OCI-LY7 (cell line): ENCODE measurements around the gene GNB1. TPM values are rescaled to one million over a fixed set of nuclear protein-coding genes. Genes with fewer than 3 reads are reported as not detected.
"Not testable (repeated sequence)": the region's sequence is repeated elsewhere in the genome, so short reads cannot be mapped to it uniquely, and the experiment has no call there.

Experiments
- BruUV-seq: library from RNA; stranded (reverse); fragments of 400-500 nt; replicated peaks from 2 replicates; lab custom pipeline; 2021; lab: Mats Ljungman, UMichigan
- CTCF ChIA-PET: fragments of 300-600 bp; sonication (Branson Sonifier 250); formaldehyde crosslinking; loops from one replicate; lab custom pipeline; 2022; ENCODE audit warnings: antibody characterized with exemption; ENCODE audit not compliant: unreplicated experiment; lab: Charles Lee
- POLR2A ChIA-PET: fragments of 300-600 bp; sonication (Branson Sonifier 250); formaldehyde crosslinking; loops from one replicate; lab custom pipeline; 2022; ENCODE audit warnings: antibody characterized with exemption; lab: Charles Lee
- DNase-seq: peaks from one replicate; pipeline ENCODE4 v3.0.0-alpha.2; 2015; ENCODE audit warnings: low spot score
- H2AFZ ChIP-seq: fragments of 200-600 bp; sonication (generic), shearing (Covaris generic); 2 replicates; pipeline ENCODE4 v1.6.1; 2014; ENCODE audit warnings: mild to moderate bottlenecking, antibody characterized with exemption, low read length, moderate library complexity
- H3K27ac ChIP-seq: fragments of 200-600 bp; sonication (generic); 2 replicates; pipeline ENCODE4 v1.5.1; 2014; ENCODE audit warnings: mixed run types, low read depth, mild to moderate bottlenecking, moderate library complexity, low read length, inconsistent platforms; ENCODE audit not compliant: poor library complexity, severe bottlenecking
- H3K36me3 ChIP-seq: fragments of 200-600 bp; sonication (generic); 2 replicates; pipeline ENCODE4 v1.6.1; 2014; ENCODE audit warnings: mild to moderate bottlenecking, antibody characterized with exemption, low read length, moderate library complexity, mixed read lengths; ENCODE audit not compliant: insufficient read depth
- H3K4me1 ChIP-seq: fragments of 200-600 bp; sonication (generic); 2 replicates; pipeline ENCODE4 v1.5.1; 2014; ENCODE audit warnings: mild to moderate bottlenecking, low read length; ENCODE audit not compliant: insufficient read depth, poor library complexity, severe bottlenecking
- H3K4me2 ChIP-seq: fragments of 200-600 bp; sonication (generic); 2 replicates; pipeline ENCODE4 v1.6.1; 2014; ENCODE audit warnings: mild to moderate bottlenecking, low read length
- H3K4me3 ChIP-seq: fragments of 200-600 bp; sonication (generic); 2 replicates; pipeline ENCODE4 v1.5.1; 2014; ENCODE audit warnings: mild to moderate bottlenecking, low read depth, low read length; ENCODE audit not compliant: poor library complexity, severe bottlenecking
- H3K79me2 ChIP-seq: fragments of 200-600 bp; sonication (generic); 2 replicates; pipeline ENCODE4 v1.6.1; 2016; ENCODE audit warnings: low read depth, mild to moderate bottlenecking, low read length, moderate library complexity, mixed read lengths; ENCODE audit not compliant: insufficient read depth
- H3K9me2 ChIP-seq: fragments of 200-600 bp; sonication (generic); 2 replicates; pipeline ENCODE4 v1.6.1; 2016; ENCODE audit warnings: mild to moderate bottlenecking, low read length, mixed read lengths; ENCODE audit not compliant: insufficient read depth
- H3K9me3 ChIP-seq: fragments of 200-600 bp; sonication (generic); 2 replicates; pipeline ENCODE4 v1.6.1; 2014; ENCODE audit warnings: mild to moderate bottlenecking, mixed run types, low read length, mixed read lengths
- H4K20me1 ChIP-seq: fragments of 200-600 bp; sonication (generic); 2 replicates; pipeline ENCODE4 v1.6.1; 2014; ENCODE audit warnings: mild to moderate bottlenecking, antibody characterized with exemption, low read length, moderate library complexity, mixed read lengths; ENCODE audit not compliant: insufficient read depth
- EZH2phosphoT487 ChIP-seq: fragments of 200-600 bp; sonication (generic); IDR thresholded peaks from 2 replicates; pipeline ENCODE4 v1.6.1; 2018; ENCODE audit warnings: low read depth, borderline replicate concordance, mild to moderate bottlenecking, mixed run types, antibody characterized with exemption, low read length, moderate library complexity, mixed read lengths
- intact Hi-C: fragments of 100-400 bp; cut with micrococcal nuclease; formaldehyde crosslinking; loops from one replicate; pipeline ENCODE4 v1.10.0; 2022; ENCODE audit not compliant: unreplicated experiment
- total RNA-seq, 2 experiments: library from RNA; depleted of rRNA in 1 of 2; stranded (reverse); fragments of >200 nt in 1 of 2; shearing (Covaris generic) in 1 of 2; gene quantifications; 2 replicates each; pipeline ENCODE4 v1.2.3, GENCODE V29; 2014 to 2022
- TF ChIP-seq, protein P1 (sequence below): fragments of 200-600 bp; sonication (generic); conservative IDR thresholded peaks from 2 replicates; pipeline ENCODE4 v1.5.1; 2014; ENCODE audit warnings: mild to moderate bottlenecking, antibody characterized with exemption, low read length, moderate library complexity, mixed read lengths

The GNB1 gene
- total RNA-seq, 2 experiments from 2014 or later, result 101 to 502 TPM

DNA sequence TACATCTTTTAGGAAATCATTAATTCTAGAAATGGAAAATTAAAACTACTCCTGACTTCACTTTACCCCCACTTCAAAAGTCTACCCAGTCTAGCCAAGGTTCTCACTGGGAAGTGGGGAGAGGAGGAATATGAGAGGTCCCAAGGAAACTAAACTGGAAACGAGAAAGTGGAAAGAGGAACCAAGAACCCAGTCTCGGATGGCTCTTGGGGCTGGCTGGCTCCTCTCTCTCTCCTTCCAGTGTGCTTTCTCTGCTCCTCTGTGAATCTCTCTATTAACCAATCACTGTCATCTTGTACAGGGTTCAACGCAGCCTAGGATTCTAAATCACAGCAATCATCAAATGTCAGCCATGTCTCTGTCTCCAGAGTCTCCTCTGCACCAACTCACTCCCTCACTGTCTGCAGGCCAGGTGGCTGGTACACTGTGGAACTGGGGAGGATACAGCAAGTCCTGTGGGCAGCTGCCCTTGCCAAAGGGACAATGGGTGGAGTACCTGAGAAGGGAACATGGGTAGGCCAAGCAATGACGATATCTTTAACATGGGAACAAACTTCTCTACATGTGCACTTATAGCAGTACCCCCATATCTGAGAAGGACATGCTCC, 33.7 kb downstream of the GNB1 start:
- TF ChIP-seq, protein P1, sequence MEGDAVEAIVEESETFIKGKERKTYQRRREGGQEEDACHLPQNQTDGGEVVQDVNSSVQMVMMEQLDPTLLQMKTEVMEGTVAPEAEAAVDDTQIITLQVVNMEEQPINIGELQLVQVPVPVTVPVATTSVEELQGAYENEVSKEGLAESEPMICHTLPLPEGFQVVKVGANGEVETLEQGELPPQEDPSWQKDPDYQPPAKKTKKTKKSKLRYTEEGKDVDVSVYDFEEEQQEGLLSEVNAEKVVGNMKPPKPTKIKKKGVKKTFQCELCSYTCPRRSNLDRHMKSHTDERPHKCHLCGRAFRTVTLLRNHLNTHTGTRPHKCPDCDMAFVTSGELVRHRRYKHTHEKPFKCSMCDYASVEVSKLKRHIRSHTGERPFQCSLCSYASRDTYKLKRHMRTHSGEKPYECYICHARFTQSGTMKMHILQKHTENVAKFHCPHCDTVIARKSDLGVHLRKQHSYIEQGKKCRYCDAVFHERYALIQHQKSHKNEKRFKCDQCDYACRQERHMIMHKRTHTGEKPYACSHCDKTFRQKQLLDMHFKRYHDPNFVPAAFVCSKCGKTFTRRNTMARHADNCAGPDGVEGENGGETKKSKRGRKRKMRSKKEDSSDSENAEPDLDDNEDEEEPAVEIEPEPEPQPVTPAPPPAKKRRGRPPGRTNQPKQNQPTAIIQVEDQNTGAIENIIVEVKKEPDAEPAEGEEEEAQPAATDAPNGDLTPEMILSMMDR, result no peak
- TF ChIP-seq EZH2phosphoT487, result no peak
- Histone ChIP-seq H3K27ac (peak overlapping the region; percentile 44), H3K4me2 (peak overlapping the region; percentile 35), H3K4me1 (peaks cover 66% of the 10 kb centered on the region), H3K4me3 (no peak overlapping the region), H3K9me3 (no peaks in the 10 kb centered on the region), H4K20me1 (peaks cover 31% of the 10 kb centered on the region; the same call in 1 of the 2 replicates), H3K36me3 (peaks cover 68% of the 10 kb centered on the region), H3K79me2 (peaks cover 100% of the 10 kb centered on the region), H2AFZ (no peak overlapping the region), H3K9me2 (no peaks in the 10 kb centered on the region)
- ChIA-PET POLR2A (no interaction called here), CTCF (no interaction called here)
- TSS peak; percentile 3 for BruUV-seq
- DNase-seq, result no peak
- intact Hi-C loops, result no loop called here

DNA sequence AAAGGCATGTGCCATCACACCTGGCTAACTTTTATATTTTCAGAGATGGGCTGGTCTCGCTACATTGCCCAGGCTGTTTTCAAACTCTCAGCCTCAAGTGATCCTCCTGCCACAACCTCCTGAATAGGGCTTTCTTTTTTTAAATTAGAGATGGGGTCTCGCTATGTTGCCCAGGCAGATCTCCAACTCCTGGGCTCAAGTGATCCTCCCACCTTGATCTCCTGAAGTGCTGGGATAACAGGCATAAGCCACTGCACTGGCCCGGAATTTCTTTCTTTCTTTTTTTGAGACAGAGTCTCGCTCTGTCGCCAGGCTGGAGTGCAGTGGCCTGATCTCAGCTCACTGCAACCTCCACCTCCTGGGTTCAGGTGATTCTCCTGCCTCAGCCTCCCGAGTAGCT, 34.7 kb downstream of the GNB1 start:
- H4K20me1 ChIP-seq, result peaks cover 31% of the 10 kb centered on the region; the same call in 1 of the 2 replicates
- intact Hi-C loops, DNase-seq, H3K4me3 ChIP-seq, H3K9me2 ChIP-seq, BruUV-seq, H2AFZ ChIP-seq, H3K9me3 ChIP-seq: not testable (repeated sequence)
- H3K79me2 ChIP-seq, result peaks cover 100% of the 10 kb centered on the region
- ChIA-PET CTCF (interaction anchor here (0.5 kb wide), 1 partner anchor 159 kb away, joined by 7 read pairs; no protein-coding TSS in a partner anchor), POLR2A (interaction anchor here (0.7 kb wide), 1 partner anchor 9 kb away, joined by 3 read pairs; no protein-coding TSS in a partner anchor)
- peaks cover 63% of the 10 kb centered on the region for H3K36me3 ChIP-seq
- H3K27ac ChIP-seq, result peak overlapping the region; percentile 44
- H3K4me2 ChIP-seq, result peak overlapping the region; percentile 12; the same call in 1 of the 2 replicates
- peaks cover 55% of the 10 kb centered on the region for H3K4me1 ChIP-seq

DNA sequence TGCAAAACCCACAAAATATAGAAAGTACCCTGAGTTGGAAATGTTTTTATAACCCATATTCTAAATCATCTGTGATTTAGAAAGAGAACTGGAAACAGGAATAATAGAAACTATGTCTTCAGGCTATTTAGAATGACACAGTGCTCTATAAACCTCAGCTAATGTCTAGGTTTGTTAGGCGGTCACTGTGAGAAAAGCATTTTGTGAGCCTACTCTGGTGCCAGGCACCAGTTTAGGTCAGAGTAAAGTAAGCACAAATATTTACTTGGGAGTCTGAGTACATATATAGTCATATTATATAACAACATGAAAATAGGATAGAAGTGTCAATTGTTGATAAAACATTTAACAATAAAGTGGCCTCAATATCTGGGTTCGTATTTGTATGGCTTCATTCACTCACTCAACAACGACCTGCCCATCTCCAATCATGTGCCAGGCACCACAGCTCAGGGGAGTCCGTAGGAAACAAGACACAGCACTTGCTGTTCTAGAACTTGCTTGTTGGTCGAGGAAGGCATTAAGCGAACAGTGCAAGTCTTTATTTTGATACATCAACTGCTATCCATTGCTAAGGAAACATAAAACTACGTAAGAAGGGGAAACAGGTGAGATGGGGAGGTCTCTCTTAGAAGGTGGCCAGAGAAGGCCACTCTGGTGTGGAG, 37.2 kb downstream of the GNB1 start:
- ChIA-PET CTCF (no interaction called here), POLR2A (interaction anchor here (0.6 to 1.2 kb wide), 3 partner anchors 8 to 37 kb away, joined by 3 to 5 read pairs (median 5); no protein-coding TSS in a partner anchor)
- Histone ChIP-seq H3K9me2 (no peaks in the 10 kb centered on the region), H4K20me1 (peaks cover 35% of the 10 kb centered on the region), H3K4me1 (peaks cover 55% of the 10 kb centered on the region), H3K4me3 (no peak overlapping the region), H3K9me3 (no peaks in the 10 kb centered on the region), H3K36me3 (peaks cover 79% of the 10 kb centered on the region), H3K79me2 (peaks cover 99% of the 10 kb centered on the region), H3K27ac (peak overlapping the region; percentile 19), H2AFZ (no peak overlapping the region), H3K4me2 (no peak overlapping the region)
- TF ChIP-seq, protein P1, result no peak
- no peak for TF ChIP-seq EZH2phosphoT487
- DNase-seq, result no peak
- no TSS peak for BruUV-seq
- intact Hi-C loops, result no loop called here
